GDM1 (cell line): Measurements from ENCODE around the gene GABRB3.

Experiments
- DNase-seq: peaks from one replicate; lab custom pipeline; 2025; lab: John Stamatoyannopoulos, UW

Gene GABRB3

GRCh38 chr15:26630857-26631256, 142.0 kb downstream of the GABRB3 start:
- DNase-seq: no peak

GRCh38 chr15:26628879-26629529, 143.9 kb downstream of the GABRB3 start:
- no peak for DNase-seq

GRCh38 chr15:26628071-26628470, 144.8 kb downstream of the GABRB3 start:
- DNase-seq: no peak

- no peak for DNase-seq
Observed at GRCh38 chr15:26624128-26624527, 148.7 kb downstream of the GABRB3 start.

GRCh38 chr15:26623071-26623470, 149.8 kb downstream of the GABRB3 start:
- no peak for DNase-seq

GRCh38 chr15:26621816-26622215, 151.1 kb downstream of the GABRB3 start:
- no peak for DNase-seq

GRCh38 chr15:26620528-26621458, 152.1 kb downstream of the GABRB3 start:
- no peak for DNase-seq

GRCh38 chr15:26615927-26616302, 157.0 kb downstream of the GABRB3 start:
- no peak for DNase-seq

GRCh38 chr15:26615188-26615926, 157.5 kb downstream of the GABRB3 start:
- DNase-seq: no peak

- no peak for DNase-seq
Observed at GRCh38 chr15:26614734-26615133, 158.1 kb downstream of the GABRB3 start.

GRCh38 chr15:26598704-26599103, 174.2 kb downstream of the GABRB3 start:
- DNase-seq: no peak

- no peak for DNase-seq
Observed at GRCh38 chr15:26595611-26596010, 177.3 kb downstream of the GABRB3 start.

GRCh38 chr15:26590676-26591075, 182.2 kb downstream of the GABRB3 start:
- no peak for DNase-seq

GRCh38 chr15:26582840-26583239, 190.0 kb downstream of the GABRB3 start:
- no peak for DNase-seq

- DNase-seq: no peak
Observed at GRCh38 chr15:26580943-26581342, 191.9 kb downstream of the GABRB3 start.

- no peak for DNase-seq
Observed at GRCh38 chr15:26572602-26573350, 200.1 kb downstream of the GABRB3 start.

GRCh38 chr15:26571346-26571745, 201.5 kb downstream of the GABRB3 start:
- no peak for DNase-seq

GRCh38 chr15:26565542-26565941, 207.3 kb downstream of the GABRB3 start:
- no peak for DNase-seq

- no peak for DNase-seq
Observed at GRCh38 chr15:26564361-26564760, 208.5 kb downstream of the GABRB3 start.

- no peak for DNase-seq
Observed at GRCh38 chr15:26562336-26562735, 210.5 kb downstream of the GABRB3 start.

GRCh38 chr15:26561896-26562295, 211.0 kb downstream of the GABRB3 start:
- no peak for DNase-seq

GRCh38 chr15:26561130-26561529, 211.7 kb downstream of the GABRB3 start:
- no peak for DNase-seq
